HCT116 (cell line): Measurements from ENCODE around the gene ROBO1. TPM values are rescaled to one million over a fixed set of nuclear protein-coding genes. Genes with fewer than 3 reads are reported as not detected.

ENCODE experiments used
- ATAC-seq: fragments of 200-7000 bp; cut with Tn5 transposase; 2 replicates; pipeline ENCODE4 v1.9.1; 2020; ENCODE audit warnings: mild to moderate bottlenecking, moderate library complexity
- BruUV-seq: library from RNA; stranded (reverse); fragments of 400-500 nt; replicated peaks from 2 replicates; lab custom pipeline; 2021; lab: Mats Ljungman, UMichigan
- CTCF ChIA-PET: fragments of 300-600 bp; sonication (Branson Sonifier 250); formaldehyde crosslinking; loops from one replicate; lab custom pipeline; 2021; ENCODE audit warnings: antibody characterized with exemption; lab: Charles Lee
- POLR2A ChIA-PET: fragments of 300-600, 350-600 bp; sonication (Branson Sonifier 250); formaldehyde crosslinking; loops from one replicate; lab custom pipeline; 2021; ENCODE audit warnings: antibody characterized with exemption; lab: Charles Lee
- RAD21 ChIA-PET, 2 experiments: fragments of 300-600 bp; sonication (Branson Sonifier 250); formaldehyde crosslinking; loops; one replicate each; lab custom pipeline; 2023; ENCODE audit warnings: low total read pairs in 2 of 2; ENCODE audit not compliant: uncharacterized antibody in 2 of 2, unreplicated experiment in 2 of 2, low non-redundant PET in 1 of 2; lab: Charles Lee
- DNase-seq: peaks from one replicate; pipeline ENCODE4 v3.0.0-alpha.2; 2010; ENCODE audit warnings: low read depth, low spot score
- H2AFZ ChIP-seq: fragments of 200-600 bp; shearing (Covaris generic), sonication (generic); 2 replicates; pipeline ENCODE4 v1.6.1; 2017; ENCODE audit warnings: low read depth, mixed run types, mixed read lengths, antibody characterized with exemption, low read length; ENCODE audit not compliant: poor library complexity, severe bottlenecking
- H3K27ac ChIP-seq: 2 replicates; pipeline ENCODE4 v1.5.1; 2012; ENCODE audit warnings: low read depth, low read length
- H3K27me3 ChIP-seq: fragments of 200-600 bp; sonication (generic); 2 replicates; pipeline ENCODE4 v1.6.1; 2016; ENCODE audit warnings: mixed run types, low read length, mixed read lengths; ENCODE audit not compliant: insufficient read depth
- H3K36me3 ChIP-seq, 2 experiments: fragments of 200-500 bp in 1 of 2; fragments of 200-600 bp in 1 of 2; sonication (Bioruptor generic) in 1 of 2; sonication (generic) in 1 of 2; 2 replicates each; pipeline versions ENCODE4 v1.5.1 to v1.6.1; 2014 to 2016; ENCODE audit warnings: low read length in 2 of 2, inconsistent platforms in 1 of 2, mixed read lengths in 1 of 2, mixed run types in 1 of 2; ENCODE audit not compliant: insufficient read depth in 2 of 2, control insufficient read depth in 1 of 2
- H3K4me1 ChIP-seq, 2 experiments: fragments of 200-600 bp in 1 of 2; sonication (generic) in 1 of 2; 2 replicates each; pipeline versions ENCODE4 v1.5.1 to v1.6.1; 2012 to 2017; ENCODE audit warnings: low read length in 2 of 2, inconsistent platforms in 1 of 2, mild to moderate bottlenecking in 1 of 2, mixed read lengths in 1 of 2, mixed run types in 1 of 2, moderate library complexity in 1 of 2; ENCODE audit not compliant: insufficient read depth in 2 of 2, control insufficient read depth in 1 of 2
- H3K4me2 ChIP-seq: fragments of 200-600 bp; sonication (generic); 2 replicates; pipeline ENCODE4 v1.6.1; 2017; ENCODE audit warnings: mixed run types, low read length, mixed read lengths
- H3K4me3 ChIP-seq, 2 experiments: fragments of 200-600 bp in 1 of 2; sonication (generic) in 1 of 2; replicated peaks in 1 of 2; 2 replicates each; pipeline ENCODE4 v1.5.1; 2011 to 2016; ENCODE audit warnings: low read length in 2 of 2, control low read depth in 1 of 2, low read depth in 1 of 2, mild to moderate bottlenecking in 1 of 2, mixed read lengths in 1 of 2, mixed run types in 1 of 2
- H3K79me2 ChIP-seq: fragments of 200-600 bp; sonication (generic); 2 replicates; pipeline ENCODE4 v1.6.1; 2017; ENCODE audit warnings: mild to moderate bottlenecking, mixed run types, low read length, moderate library complexity, mixed read lengths; ENCODE audit not compliant: insufficient read depth
- H3K9ac ChIP-seq: fragments of 200-600 bp; sonication (generic); 2 replicates; pipeline ENCODE4 v1.6.1; 2016; ENCODE audit warnings: low read length, mixed read lengths
- H3K9me2 ChIP-seq: fragments of 200-600 bp; sonication (generic), shearing (Covaris generic); 2 replicates; pipeline ENCODE4 v1.6.1; 2017; ENCODE audit warnings: mixed run types, mild to moderate bottlenecking, moderate library complexity; ENCODE audit not compliant: insufficient read depth
- H3K9me3 ChIP-seq, 2 experiments: fragments of 200-500 bp in 1 of 2; fragments of 200-600 bp in 1 of 2; sonication (Bioruptor generic) in 1 of 2; sonication (generic) in 1 of 2; 2 replicates each; pipeline ENCODE4 v1.6.1; 2014 to 2017; ENCODE audit warnings: low read length in 2 of 2, mixed read lengths in 2 of 2, inconsistent platforms in 1 of 2, low read depth in 1 of 2, mild to moderate bottlenecking in 1 of 2, mixed run types in 1 of 2, moderate library complexity in 1 of 2; ENCODE audit not compliant: control insufficient read depth in 1 of 2, insufficient read depth in 1 of 2
- H4K20me1 ChIP-seq: fragments of 200-600 bp; sonication (generic), shearing (Covaris generic); 2 replicates; pipeline ENCODE4 v1.6.1; 2017; ENCODE audit warnings: mixed run types, mild to moderate bottlenecking, moderate library complexity; ENCODE audit not compliant: insufficient read depth
- CBX3 ChIP-seq: IDR thresholded peaks from 2 replicates; pipeline ENCODE4 v1.6.1; 2012; ENCODE audit warnings: low read depth
- CTCF ChIP-seq, 3 experiments: fragments of 200-600 bp in 1 of 3; sonication (generic) in 1 of 3; IDR thresholded peaks in 2 of 3; conservative IDR thresholded peaks in 1 of 3; 2 replicates each; pipeline ENCODE4 v1.5.1; 2012 to 2017; ENCODE audit warnings: low read depth in 2 of 3, low read length in 2 of 3, antibody characterized with exemption in 1 of 3, borderline replicate concordance in 1 of 3, control low read depth in 1 of 3, mild to moderate bottlenecking in 1 of 3, mixed read lengths in 1 of 3, mixed run types in 1 of 3, moderate library complexity in 1 of 3; ENCODE audit not compliant: insufficient read depth in 1 of 3
- ELF1 ChIP-seq: IDR thresholded peaks from 2 replicates; pipeline ENCODE4 v1.6.1; 2012; ENCODE audit warnings: low read depth, borderline replicate concordance
- EZH2phosphoT487 ChIP-seq: fragments of 200-600 bp; IDR thresholded peaks from 2 replicates; pipeline ENCODE4 v1.6.1; 2018; ENCODE audit warnings: antibody characterized with exemption, borderline replicate concordance
- POLR2A ChIP-seq: IDR thresholded peaks from 2 replicates; pipeline ENCODE4 v1.7.0; 2011; ENCODE audit warnings: borderline replicate concordance; ENCODE audit not compliant: insufficient read depth, insufficient read length; ENCODE audit errors: extremely low read depth
- RAD21 ChIP-seq: IDR thresholded peaks from 2 replicates; pipeline ENCODE4 v1.6.1; 2012; ENCODE audit warnings: low read depth, mild to moderate bottlenecking
- SP1 ChIP-seq: IDR thresholded peaks from 2 replicates; pipeline ENCODE4 v1.6.1; 2012; ENCODE audit warnings: low read depth
- TCF7L2 ChIP-seq: IDR thresholded peaks from 2 replicates; pipeline ENCODE4 v1.7.0; 2011; ENCODE audit warnings: borderline replicate concordance, inconsistent platforms; ENCODE audit not compliant: insufficient read depth, insufficient read length; ENCODE audit errors: extremely low read depth
- YY1 ChIP-seq: IDR thresholded peaks from 2 replicates; pipeline ENCODE4 v1.6.1; 2011; ENCODE audit warnings: low read length, low read depth, moderate library complexity, mild to moderate bottlenecking; ENCODE audit not compliant: insufficient replicate concordance; ENCODE audit errors: extremely low read depth
- ZFX ChIP-seq: fragments of 450-650 bp; IDR thresholded peaks from 2 replicates; pipeline ENCODE4 v1.6.1; 2017
- intact Hi-C: fragments of 100-400 bp; cut with micrococcal nuclease; formaldehyde crosslinking; loops from 2 replicates; pipeline ENCODE4 v1.10.0; 2022
- total RNA-seq: library from RNA; stranded (reverse); gene quantifications from one replicate; pipeline ENCODE4 v1.2.1, GENCODE V29; 2021; ENCODE audit not compliant: unreplicated experiment

ROBO1 gene
- total RNA-seq, 1 experiment from 2014 or later = 0.27 TPM

- H4K20me1 ChIP-seq = no peaks in the 10 kb centered on the region; the same call in 1 of the 2 replicates
- TF ChIP-seq CTCF (IDR thresholded peaks at IDR 0.05 in 2 of 3, conservative IDR thresholded peaks at IDR 0.05 in 1 of 3; ENCODE audit: borderline replicate concordance in 1 of 3, insufficient read depth in 1 of 3, low read depth in 2 of 3, low read length in 2 of 3) (no peak), CBX3 (no peak), ELF1 (no peak), TCF7L2 (no peak), YY1 (no peak), RAD21 (no peak), ZFX (no peak), SP1 (no peak), EZH2phosphoT487 (no peak), POLR2A (no peak)
- TF ChIP-seq, all 23 proteins: peak for 0
- peaks cover 3 to 18% of the 10 kb centered on the region in 2 experiments; a peak in 3 of 4 replicates for H3K9me3 ChIP-seq
- no TSS peak for BruUV-seq
- H3K4me1 ChIP-seq = no peaks in the 10 kb centered on the region
- no peak overlapping the region for H3K9ac ChIP-seq
- H3K4me2 ChIP-seq = no peak overlapping the region
- ChIA-PET RAD21 (no interaction called here), CTCF (no interaction called here), POLR2A (no interaction called here)
- no peaks in the 10 kb centered on the region for H3K9me2 ChIP-seq
- no peaks in the 10 kb centered on the region for H3K27me3 ChIP-seq
- DNase-seq (no peak), ATAC-seq (no peak)
- H3K27ac ChIP-seq = no peak overlapping the region
- H3K36me3 ChIP-seq = no peaks in the 10 kb centered on the region
- no peaks in the 10 kb centered on the region for H3K79me2 ChIP-seq
- intact Hi-C loops = no loop called here
- H2AFZ ChIP-seq = no peak overlapping the region
- H3K4me3 ChIP-seq = no peak overlapping the region
These were observed 986.4 kb downstream of the ROBO1 start for GRCh38 chr3:78781351-78781750.
